Stimulated activated naive CD4-positive, alpha-beta T cell treated with Interleukin-2 at 50 U/mL for 16 hours (primary cell): ENCODE measurements around the gene IDH2.
"Not testable (repeated sequence)": the region's sequence is repeated elsewhere in the genome, so short reads cannot be mapped to it uniquely, and the experiment has no call there.

ENCODE experiments used
- DNase-seq: peaks from one replicate; lab custom pipeline; 2025; lab: John Stamatoyannopoulos, UW

The IDH2 gene

DNA sequence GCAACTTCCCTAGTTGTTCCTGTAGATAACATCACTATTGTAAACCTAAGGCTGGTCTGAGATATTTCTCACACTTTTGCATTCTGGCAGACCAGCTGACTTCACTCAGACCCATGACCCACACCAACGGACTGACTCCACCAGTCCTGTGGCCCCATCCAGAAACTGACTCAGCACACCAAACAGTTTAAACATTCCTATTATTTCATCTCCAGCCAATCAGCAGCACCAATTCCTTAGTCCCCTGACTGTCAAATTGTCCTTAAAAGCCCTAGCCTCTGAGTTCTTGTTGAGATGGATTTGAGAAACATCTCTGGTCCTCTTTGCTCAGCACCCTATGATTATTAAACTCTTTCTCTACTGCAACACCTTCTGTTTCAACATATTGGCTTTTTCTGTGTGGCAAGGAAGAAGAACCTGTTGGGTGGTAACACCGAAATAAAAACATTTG is 12.2 kb upstream of the IDH2 start:
- DNase-seq, result no peak

DNA sequence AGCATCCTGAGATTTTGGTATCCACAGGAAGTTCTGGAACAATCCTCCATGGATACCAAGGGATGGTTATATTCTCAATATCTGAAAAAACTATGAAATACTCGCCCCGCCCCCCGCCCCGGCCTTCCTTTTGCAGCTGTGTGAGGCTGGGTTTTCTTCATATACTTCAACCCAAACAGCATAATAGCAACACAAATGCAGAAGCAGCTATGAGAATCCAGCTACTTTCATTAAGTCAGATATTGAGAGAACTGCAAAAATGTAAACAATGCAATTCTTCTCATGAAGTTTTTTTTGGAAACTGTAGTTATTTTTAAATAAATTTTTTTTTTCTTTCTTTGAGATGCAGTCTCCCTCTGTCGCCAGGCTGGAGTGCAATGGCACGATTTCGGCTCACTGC is 10.9 kb upstream of the IDH2 start:
- no peak for DNase-seq

DNA sequence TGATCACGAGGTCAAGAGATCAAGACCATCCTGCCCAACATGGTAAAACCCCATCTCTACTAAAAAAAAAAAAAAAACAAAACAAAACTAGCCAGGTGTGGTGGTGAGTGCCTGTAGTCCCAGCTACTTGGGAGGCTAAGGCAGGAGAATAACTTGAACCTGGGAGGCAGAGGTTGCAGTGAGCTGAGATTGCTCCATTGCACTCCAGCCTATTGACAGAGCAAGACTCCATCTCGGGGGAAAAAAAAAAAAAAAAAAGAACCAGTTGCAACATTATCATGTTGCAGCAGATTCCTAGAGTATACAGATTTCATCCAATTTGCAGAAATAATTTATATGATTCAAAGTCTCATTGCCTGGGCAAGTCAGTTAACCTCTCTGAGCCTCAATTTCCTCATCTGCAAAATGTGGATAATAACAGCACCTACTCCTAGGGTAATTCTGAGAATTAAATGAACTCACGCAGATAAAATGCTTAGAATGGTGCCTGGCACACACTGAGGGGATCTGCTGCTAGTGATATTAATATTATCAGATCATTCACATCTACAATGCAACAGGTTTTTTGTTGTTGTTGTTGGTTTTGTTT is 7.0 kb upstream of the IDH2 start:
- not testable (repeated sequence) for DNase-seq

DNA sequence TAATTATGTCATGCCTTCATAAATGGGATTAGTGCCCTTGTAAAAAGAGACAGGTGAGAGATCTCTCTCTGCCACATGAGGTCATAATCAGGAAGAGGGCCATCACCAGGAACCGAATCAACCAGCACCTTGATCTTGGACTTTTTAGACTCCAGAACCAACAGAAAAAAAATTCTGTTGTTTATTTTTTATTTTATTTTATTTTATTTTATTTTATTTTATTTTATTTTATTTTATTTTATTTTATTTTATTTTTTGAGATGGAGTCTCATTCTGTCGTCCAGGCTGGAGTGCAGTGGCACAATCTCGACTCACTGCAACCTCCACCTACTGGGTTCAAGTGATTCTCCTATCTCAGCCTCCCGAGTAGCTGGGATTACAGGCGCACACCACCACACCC is 5.8 kb upstream of the IDH2 start:
- DNase-seq, result not testable (repeated sequence)

DNA sequence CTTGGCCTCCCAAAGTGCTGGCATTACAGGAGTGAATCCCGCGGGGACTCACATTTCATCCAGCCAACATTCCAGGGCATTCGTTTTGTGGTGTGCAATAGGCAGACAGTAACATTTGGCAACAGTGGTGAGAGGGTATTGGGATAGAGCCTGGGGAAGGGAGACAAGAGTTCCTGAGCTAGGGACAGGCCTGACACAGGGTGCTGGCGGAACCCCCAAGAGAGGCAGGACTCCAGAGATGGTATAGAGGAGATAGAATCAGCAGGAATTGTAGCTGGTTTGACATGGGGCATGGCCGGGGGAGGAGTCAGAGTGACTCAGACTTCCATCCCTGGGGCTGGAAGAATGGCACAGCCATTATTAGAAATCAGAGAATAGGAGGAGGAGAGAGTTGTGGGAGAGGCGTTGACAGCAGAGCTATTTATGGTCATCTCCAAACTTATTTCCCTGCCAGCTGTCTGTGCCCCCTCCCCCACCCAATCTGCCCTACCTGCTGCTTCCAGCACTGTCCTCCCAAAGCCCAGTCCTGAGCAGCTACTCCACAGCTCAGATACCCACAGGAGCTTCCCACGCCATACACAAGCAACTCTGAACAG is 4.4 kb upstream of the IDH2 start:
- no peak for DNase-seq

DNA sequence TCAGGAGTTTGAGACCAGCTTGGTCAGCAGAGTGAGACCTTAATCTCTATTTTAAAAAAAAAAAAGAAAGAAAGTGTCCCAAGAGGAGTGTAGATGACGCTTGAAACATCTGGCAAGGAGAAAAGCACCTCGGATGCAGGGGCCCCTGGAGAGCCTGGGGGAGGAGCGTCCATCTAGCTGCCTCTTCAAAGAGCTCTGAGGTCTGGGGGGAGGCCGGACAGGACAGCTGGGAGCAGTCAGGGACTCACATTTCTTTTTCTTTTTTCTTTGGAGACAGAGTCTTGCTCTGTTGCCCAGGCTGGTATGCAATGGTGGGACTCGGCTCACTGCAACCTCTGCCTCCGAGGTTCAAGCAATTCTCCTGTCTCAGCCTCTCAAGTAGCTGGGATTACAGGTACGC is 3.3 kb upstream of the IDH2 start:
- no peak for DNase-seq

DNA sequence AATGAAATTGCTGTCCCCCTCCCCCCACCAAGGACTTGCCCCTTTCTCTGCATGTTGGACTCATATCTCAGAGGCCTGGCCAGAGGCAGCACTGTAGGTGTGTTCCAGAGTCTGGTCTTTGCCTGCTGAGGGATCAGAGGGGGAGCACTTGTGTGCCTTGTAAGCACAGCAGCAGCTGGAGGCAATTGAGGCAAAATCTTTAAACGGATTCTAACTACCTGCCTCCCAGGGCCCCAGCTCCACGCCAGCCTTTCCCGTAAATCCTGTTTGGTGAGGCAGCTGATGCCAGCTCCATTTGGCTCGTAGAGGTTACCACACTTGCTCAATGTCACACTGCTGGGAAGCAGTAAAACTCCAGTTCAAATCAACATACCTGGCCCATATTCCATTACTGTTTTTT is 2.3 kb upstream of the IDH2 start:
- no peak for DNase-seq

DNA sequence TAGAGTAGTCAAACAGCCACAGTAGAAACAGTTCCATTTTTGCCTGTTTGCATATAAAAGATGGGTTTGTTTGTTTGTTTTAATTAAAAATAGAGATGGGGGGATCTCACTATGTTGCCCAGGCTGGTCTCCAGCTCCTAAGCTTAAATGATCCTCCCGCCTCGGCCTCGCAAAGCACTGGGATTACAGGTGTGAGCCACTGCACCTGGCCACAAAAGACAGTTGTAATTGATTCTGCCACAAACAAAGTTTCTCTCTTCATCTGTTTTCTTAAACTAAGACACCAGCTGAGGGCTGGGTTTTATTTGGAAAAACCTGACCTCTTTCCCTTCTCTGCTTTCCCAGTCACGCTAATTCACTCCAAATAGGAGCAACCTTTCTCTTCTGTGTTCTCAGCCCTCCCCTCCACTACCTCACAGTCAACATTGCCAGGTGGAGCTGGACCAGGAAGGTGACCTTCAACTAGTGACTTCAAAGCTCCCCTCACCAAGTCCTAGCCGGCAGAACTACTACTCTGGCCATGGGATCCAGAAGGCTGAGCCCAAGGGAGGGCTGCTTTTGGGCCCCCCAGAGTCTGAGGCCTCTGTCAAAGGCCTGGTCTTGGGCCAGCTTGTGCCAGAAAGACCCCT is 1.5 kb upstream of the IDH2 start:
- no peak for DNase-seq

DNA sequence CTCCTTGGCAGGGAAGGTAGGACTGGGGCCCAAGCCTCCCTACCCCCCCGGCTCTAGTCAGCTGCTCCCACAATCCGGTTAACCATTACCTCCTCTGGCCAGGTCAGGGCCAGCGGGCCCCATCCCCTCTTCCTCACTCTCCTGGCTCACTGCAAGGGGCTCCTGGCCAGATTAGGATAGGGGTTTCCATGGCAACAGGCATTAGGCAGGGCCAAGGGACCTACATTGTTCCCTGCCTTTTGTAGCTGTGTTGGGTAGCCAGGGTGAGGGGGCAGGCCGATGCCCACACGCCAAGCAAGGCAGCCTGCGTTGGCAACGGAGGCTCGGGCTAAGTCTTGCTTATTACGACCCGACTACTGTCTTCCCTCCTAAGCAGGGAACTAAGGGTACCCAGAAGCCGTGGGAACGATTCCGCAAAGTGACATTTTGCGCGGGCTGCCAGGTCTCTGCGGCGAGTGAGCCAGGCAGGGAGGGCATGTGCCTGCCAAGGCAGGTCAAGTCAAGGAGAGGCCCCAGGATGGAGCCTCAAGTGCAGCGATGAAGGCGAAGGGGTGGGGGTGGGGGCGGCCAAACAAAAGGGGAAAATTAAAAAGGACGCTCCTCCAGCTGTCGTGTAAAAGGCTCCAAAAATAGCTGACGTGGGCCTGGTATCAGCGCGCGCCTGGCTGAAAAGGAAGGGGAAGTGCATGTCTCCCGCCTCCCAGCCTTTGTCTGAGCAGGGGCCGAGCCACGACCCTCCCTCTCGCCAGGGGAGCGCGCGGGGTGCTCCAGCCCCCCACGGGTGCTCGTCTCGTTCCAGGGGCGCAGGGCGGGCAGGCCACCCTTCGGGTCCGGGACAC is 919 bp downstream of the IDH2 start:
- DNase-seq, result peak; percentile 14

DNA sequence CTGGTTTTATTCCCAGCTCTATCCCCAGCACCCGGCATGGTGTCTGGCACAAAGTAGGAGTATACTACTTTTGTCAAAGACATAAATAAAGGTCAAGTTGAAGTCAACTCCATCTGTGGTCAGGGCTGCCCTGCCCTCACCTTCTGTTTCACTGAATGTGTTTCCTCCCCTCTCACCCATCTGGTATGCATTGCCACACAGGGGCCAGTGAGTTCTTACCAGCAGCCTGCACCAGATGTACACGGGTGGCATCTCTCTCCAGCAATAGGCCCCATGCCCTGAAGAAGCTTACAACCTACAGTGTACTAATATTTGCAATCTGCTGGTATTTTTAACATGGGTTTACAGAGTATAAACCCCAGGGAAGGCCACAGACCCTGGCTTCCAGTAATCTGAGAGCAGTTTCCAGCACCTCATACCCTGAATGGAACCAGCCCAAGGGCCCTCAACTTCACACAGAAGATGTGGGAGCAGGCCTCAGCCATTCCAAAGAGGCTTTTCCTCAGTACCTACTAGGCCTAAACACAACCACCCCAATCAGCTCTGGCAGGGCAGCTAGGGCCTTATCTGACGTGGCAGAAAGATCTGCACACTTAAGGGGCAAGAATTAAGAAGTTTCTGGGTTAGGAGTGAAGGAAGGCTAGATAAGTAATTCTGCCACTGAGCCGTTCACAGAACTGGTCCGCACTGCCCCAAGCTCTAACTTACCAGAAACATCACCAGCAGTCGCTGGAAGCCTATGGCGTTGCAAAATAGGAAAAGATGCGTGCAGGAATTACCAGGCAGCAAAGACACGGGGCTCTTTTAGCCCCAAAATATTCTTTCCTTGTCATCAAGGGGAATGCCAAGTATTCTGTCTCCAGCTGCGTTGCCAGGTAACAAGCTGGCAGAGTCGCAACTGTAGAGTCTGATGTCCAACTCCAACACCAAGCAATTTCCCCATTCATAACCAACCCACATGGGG is 2.1 kb downstream of the IDH2 start:
- peak; percentile 8 for DNase-seq

DNA sequence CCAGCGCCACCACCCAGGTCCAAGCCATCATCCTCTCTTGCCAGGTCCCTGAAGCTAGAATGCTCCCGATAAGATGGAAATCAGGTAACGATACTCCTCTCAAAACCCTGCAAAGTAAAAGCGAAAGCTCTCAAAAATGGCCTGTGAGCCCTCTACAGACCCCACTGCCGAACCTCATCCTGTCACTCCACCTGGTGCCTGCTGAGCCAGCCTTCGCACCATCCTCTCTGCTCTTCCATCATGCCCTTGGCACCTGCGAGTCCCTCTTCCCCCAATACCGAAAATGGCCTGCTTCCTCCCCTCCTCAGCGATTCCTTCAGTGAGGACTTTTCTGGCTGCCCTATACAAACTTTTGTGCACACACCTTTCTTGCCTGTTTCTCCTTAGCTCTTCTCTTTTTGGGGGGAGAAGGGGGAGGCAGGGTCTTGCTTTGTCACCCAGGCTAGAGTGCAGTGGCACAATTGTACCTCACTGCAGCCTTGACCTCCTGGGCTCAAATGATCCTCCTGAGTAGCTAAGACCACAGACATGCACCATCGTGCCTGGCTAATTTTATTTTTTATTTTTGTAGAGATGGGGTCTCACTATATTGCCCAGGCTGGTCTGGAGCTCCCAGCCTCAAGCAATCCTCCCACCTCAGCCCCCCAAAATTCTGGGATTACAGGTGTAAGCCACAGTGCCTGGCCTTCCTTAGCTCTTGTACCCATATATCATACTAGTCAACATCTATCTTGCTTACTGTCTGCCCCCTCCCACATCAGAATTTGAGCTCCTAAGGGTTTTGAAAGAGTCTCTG is 3.0 kb downstream of the IDH2 start:
- DNase-seq, result peak; percentile 21

DNA sequence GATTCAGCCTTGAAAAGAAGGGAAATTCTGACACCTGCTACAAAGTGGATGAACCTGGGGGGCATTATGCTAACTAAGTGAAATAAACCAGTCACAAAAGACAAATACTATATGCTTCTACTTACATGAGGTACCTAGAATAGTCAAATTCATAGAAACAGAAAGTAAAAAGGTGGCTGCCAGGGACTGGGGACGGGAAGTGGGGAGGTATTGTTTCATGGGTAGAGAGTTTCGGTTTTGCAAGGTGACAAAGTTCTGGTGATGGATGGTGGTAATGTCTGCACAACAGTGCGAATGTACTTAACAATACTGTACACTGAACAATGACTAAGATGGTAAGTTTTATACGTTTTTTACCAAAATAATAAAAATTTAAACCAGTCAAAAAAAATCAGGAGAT is 4.8 kb downstream of the IDH2 start:
- peak; percentile 56 for DNase-seq

DNA sequence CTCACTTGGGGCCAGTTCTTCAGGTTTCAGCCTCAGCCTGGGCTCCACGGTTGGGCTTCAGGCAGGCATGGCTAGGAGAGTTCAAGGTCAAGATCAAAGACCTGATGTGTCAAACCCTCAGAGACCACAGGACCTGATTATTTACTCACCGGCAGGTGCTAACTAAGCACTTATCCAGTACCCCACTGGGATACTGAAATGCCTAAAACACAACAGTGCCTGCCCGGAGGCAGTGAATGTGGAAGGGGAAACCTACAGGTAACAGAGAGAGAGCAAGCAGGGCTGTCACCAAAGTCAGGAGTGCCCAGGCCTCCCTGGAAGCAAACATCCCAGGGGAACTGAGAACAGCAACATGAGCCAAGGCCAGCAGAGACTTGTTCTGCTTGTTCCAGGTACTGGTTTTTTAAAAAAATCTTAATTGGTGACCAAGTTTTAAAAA is 6.7 kb downstream of the IDH2 start:
- DNase-seq, result no peak

DNA sequence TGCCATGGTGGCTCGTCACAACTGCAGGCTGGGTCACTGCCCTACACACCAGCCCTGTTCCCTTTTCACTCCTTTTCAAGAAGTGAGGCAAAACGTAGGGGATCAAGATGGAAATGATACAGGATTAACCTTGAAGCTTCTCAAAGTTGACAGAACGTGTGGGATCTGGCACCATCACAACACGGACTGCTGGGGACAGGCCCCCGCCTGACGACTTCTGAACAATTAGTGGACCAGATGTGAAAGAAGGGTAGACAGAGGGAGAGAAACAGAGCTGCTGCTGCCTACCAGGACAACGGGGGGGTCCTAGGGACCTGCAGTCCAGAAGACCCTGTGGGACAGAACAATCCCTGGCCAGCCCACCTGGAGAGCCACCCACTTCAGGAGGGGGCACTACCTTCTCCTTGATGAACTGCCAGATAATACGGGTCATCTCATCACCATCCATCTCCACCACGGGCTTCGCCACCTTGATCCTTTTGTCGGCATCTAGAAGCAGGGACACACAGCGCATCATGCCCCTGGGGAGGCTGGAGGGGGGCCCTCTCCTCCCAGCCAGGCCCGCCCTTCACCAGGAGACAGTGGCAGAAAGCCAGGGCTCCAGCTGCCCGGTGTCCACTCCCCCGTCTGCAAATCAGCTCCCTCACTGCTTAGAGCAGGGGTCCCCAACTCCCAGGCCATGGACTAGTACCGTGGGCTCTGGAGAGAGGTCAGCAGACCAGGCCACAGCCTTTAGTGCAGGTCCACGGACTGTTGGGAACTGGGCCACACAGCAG is 10.9 kb downstream of the IDH2 start:
- DNase-seq, result no peak

DNA sequence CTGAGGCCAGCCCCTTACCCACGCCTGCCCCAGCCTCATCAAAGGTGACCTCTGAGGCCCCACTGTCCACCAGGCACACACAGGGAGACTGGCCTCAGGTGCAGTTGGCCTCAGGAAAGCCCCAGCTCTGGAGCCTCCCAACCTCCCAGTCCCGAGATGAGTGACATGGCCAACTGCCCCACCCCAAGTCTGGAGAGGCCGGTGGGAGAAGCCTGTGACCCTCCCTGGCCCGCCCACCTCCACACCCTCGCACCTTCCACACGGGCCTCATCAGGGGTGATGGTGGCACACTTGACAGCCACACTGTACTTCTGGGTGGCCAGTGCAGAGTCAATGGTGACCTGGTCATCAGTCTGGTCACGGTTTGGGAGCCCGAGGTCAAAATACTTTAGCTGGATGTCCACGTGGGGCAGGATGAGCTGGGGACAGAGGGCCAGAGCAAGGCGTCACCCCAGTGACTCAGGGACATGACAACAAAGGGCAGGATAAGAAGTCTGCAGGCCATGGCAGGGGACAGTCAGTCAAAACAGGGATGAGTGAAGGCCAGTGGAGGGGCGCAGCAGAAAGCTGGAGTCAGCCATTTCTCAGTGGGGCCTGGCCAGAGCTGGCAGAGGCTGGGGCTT is 11.9 kb downstream of the IDH2 start:
- no peak for DNase-seq

DNA sequence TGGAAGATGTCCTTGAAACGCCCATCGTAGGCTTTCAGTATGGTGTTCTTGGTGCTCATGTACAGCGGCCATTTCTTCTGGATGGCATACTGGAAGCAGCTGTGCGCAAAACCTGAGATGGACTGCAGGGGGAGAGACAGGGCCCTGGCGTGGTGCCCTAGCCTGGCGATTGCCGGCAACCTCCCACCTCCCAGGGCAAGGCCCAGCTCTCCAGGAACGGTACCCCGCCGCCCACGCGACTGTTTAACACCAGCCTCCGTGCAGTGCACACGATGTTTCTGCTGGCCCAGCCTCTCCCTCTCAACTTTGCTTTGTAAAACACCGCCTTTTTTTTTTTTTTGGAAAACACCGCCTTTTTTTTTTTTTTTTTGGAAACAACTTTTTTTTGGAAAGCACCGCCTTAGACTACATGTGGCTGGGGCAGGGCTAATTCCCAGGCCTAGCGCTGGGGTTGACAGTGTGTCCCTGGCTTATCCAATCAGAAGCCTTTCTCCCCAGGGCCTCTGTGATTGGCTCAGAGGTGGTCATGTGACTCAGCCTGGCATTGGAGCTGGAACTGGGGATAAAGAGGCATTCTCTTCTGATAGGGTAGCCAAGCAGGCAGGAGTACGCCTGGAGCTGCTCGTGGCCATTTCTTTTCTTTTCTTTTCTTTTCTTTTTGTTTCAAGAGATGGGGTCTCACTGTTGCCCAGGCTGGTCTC is 14.7 kb downstream of the IDH2 start:
- peak; percentile 10 for DNase-seq

DNA sequence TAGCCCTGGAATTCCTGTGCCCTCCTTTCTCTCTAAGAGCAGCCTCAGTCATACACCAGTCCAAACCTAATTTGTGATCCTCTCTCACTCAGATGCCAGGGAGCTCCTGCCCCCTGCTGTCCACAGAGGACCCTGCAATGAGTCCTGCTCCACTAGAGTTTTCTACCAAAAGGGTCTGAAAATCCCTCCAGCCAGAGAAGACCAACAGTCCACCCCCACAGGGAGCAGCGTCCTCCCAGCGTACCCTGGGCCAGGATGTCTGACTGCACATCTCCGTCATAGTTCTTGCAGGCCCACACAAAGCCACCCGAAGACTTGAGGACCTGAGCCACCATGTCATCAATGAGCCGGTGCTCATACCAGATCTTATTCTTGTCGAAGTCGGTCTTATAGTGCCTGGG is 15.4 kb downstream of the IDH2 start:
- DNase-seq, result peak; percentile 40

DNA sequence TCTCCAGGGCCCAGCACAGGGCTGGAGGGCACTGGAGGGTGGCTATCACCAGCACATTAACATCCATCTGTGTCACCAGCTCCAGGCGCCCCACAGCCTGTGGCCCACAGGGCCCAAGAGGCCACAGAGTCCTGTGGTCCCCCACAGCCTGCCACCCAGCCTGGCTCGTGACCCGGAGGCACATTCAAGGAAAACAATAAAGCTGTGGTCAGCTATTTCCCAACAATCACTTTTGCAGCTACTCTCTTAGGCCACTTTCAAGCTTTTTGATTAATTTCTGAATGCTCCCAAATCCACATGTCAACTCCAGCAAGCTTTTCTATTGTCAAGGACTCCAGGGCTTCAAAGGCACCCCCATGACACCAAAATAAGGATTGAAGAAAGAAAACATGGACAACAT is 16.7 kb downstream of the IDH2 start:
- DNase-seq, result no peak

DNA sequence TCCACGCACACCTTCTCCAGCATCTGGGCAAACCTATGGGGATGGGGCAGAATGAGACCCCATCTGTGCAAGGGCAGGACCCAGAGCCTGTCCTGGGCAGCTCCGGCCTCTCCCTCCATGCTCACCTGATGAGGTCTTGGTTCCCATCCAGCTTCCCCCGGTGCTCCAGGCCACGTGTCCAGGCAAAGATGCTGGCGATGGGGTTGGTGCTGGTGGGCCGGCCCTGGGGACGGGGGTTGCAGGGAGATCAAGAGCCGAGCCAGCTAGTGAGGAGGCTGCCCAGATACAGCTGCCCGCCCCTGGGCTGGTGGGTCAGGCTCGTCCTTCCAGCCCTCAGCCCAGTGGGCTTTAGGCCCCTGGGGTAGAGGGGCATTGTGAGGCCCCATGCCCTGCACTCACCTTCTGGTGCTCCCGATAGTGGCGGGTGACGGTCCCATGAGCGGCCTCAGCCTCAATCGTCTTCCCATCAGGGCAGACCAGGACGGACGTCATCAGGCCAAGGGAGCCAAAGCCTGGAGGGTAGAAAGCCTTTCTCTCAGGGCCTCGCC is 17.3 kb downstream of the IDH2 start:
- DNase-seq, result no peak
